Heart right ventricle (tissue), 16 donors: ENCODE results near the gene CDC25B. TPM values are rescaled to one million over a fixed set of nuclear protein-coding genes. Genes with fewer than 3 reads are reported as not detected.

Source experiments
- ATAC-seq, 8 donors: fragments of 200-7000 bp; cut with Tn5 transposase; one replicate each; pipeline ENCODE4 v1.9.1; 2020; ENCODE audit warnings: mild to moderate bottlenecking in 8 of 8, moderate library complexity in 8 of 8, moderate number of reproducible peaks in 1 of 8
- DNase-seq, 2 donors: peaks; one replicate each; pipeline ENCODE4 v3.0.0-alpha.2; 2020
- H3K27ac ChIP-seq, 10 donors: fragments of 200-600 bp; sonication (generic) in 2 of 10; one replicate each; pipeline versions ENCODE4 v1.5.0 to v1.8.0; 2020 to 2022; ENCODE audit warnings: mild to moderate bottlenecking in 3 of 10
- H3K27me3 ChIP-seq, 7 donors: fragments of 200-600 bp; one replicate each; pipeline ENCODE4 v1.8.0; 2021 to 2022; ENCODE audit warnings: mild to moderate bottlenecking in 2 of 7
- H3K36me3 ChIP-seq, 9 donors: fragments of 200-600 bp; sonication (generic) in 1 of 9; one replicate each; pipeline versions ENCODE4 v1.5.0 to v1.8.0; 2020 to 2022; ENCODE audit warnings: mild to moderate bottlenecking in 2 of 9
- H3K4me1 ChIP-seq, 9 donors: fragments of 200-600 bp; sonication (generic) in 1 of 9; one replicate each; pipeline versions ENCODE4 v1.5.0 to v1.8.0; 2020 to 2022; ENCODE audit warnings: mild to moderate bottlenecking in 4 of 9
- H3K4me3 ChIP-seq, 10 donors: fragments of 200-600 bp; sonication (generic) in 2 of 10; one replicate each; pipeline versions ENCODE4 v1.5.0 to v1.8.0; 2020 to 2022; ENCODE audit warnings: mild to moderate bottlenecking in 7 of 10, moderate library complexity in 2 of 10
- H3K9me3 ChIP-seq, 11 donors: fragments of 200-600 bp in 10 of 11; sonication (generic) in 2 of 11; one replicate each; pipeline versions ENCODE4 v1.5.0 to v1.8.0; 2013 to 2022; ENCODE audit warnings: mild to moderate bottlenecking in 2 of 11, control low read depth in 1 of 11, moderate library complexity in 1 of 11
- CTCF ChIP-seq, 9 donors: fragments of 200-600 bp; sonication (generic) in 2 of 9; IDR thresholded peaks; one replicate each; pipeline versions ENCODE4 v1.5.0 to v1.8.0; 2021 to 2022; ENCODE audit warnings: antibody characterized with exemption in 9 of 9, mild to moderate bottlenecking in 5 of 9, moderate library complexity in 1 of 9
- WGBS, 2 donors: extraction: QIAGEN DNeasy Blood & Tissue Kit; methylation state at CpG; one replicate each; pipeline ENCODE4 v1.1.7; 2013; ENCODE audit warnings: inconsistent platforms in 1 of 2; 5-methylcytosine and 5-hydroxymethylcytosine counted together
- intact Hi-C, 10 donors: fragments of 100-400 bp; cut with DNase I; formaldehyde crosslinking; loops; one replicate each; pipeline versions ENCODE4 v1.11.1 to v1.14.2; 2022
- polyA plus RNA-seq, 2 donors: library from polyadenylated mRNA; stranded (reverse); fragments of 200-250 nt; gene quantifications; one replicate each; pipeline ENCODE4 v1.2.3, GENCODE V29; 2013
- total RNA-seq, 10 donors: library from RNA; stranded (reverse); fragmentation: NEBNext Ultra II Directional in 3 of 10; extraction: Animal tissue kit (Norgen Biotek cat#: 25700) in 3 of 10; gene quantifications; one replicate each; pipeline versions ENCODE4 v1.2.1 to v1.2.4, GENCODE V29; 2021 to 2023
- donor health status: Arrhythmogenic right ventricular cardiomyopathy.
- donor health status: ischemic (EF 13 %, LVEDD 7.1; RV severe dilation, severe dysfunction).
- donor health status: healthy with polysubstance abuse.
- donor health status: DM: no; HTN: yes; CAD: no.
- donor health status: DM: no; HTN: no; CAD: no.
- donor health status: ischemic (EF 25% LVEDD 6.9; RV normal size, moderate dysfunction).
- donor health status: ischemic (EF 25% LVEDD 5.7; RV mildly dilated, moderate dysfunction).
- donor health status: healthy.
- donor health status: DM: yes; HTN: yes; CAD: no.
- donor health status: Ischemic cardiomyopathy.
- donor health status: ischemic (EF 35%, LVEDD 5.7; RV mildly dilated, moderate dysfunction).
- donor health status: nonischemic (EF 11% LVEDD 7.7; RV severe dilation, severe dysfunction).
- donor health status: DM: yes; HTN: yes; CAD: no.
- donor health status: PGD.
- donor health status: ischemic (EF 29% LVEDD 5.4; RV normal size, mild dysfunction).
- donor health status: nonischemic (EF 23%, LVEDD 6.1; RV moderate dilation, normal function).

Gene CDC25B
- total and polyA plus RNA-seq, 12 donors, result 2.8 to 17.3 (median 5.5) TPM

DNA sequence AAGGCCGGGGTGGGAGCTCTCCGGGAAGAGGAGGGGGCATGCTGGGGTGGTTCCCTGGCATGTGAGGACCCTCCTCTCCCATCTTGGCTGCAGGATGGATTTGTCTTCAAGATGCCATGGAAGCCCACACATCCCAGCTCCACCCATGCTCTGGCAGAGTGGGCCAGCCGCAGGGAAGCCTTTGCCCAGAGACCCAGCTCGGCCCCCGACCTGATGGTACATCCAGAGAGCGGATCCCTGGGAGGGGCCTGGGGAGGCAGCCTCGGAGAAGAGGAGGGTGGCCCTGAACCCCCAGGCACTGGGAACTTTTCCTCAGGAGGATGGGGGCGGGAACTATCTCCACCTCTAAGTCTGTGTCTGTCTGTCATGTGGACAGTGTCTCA, 4.8 kb downstream of the CDC25B start:
- Histone ChIP-seq H3K9me3 (no peaks in the 10 kb centered on the region), H3K27ac (peak overlapping the region in 1 of 10 donors; percentile 97), H3K36me3 (peaks cover 0 to 74% (median 20%) of the 10 kb centered on the region in 9 donors), H3K27me3 (no peaks in the 10 kb centered on the region), H3K4me1 (peaks cover 0 to 54% (median 20%) of the 10 kb centered on the region in 9 donors), H3K4me3 (no peak overlapping the region)
- ATAC-seq (no peak), DNase-seq (no peak)
- intact Hi-C loops, result no loop called here
- TF ChIP-seq CTCF (IDR thresholded peaks at IDR 0.05), result no peak
- WGBS, 2 donors, result 91 to 95% methylated on average over 8 of the region's 8 CpGs

DNA sequence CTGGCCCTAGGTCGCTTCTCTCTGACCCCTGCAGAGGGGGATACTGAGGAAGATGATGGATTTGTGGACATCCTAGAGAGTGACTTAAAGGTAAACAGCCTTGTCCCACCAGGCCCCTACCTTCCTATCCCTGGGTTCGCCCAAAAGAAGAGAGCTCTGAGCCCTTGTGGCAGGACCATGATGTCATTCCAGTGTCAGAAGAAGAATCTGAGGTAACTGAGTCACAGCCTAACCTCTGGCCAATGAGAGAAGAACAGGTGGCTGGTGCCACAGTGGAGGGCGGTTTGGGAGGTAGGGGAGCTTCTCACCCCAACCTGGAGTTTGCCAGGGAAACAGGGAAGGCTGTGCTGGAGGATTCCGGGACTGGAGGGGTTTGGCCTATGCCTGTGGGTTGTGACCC, 5.2 kb downstream of the CDC25B start:
- no peak for DNase-seq
- peak overlapping the region in 1 of 10 donors; percentile 97 for H3K27ac ChIP-seq
- no peak for TF ChIP-seq CTCF (IDR thresholded peaks at IDR 0.05)

DNA sequence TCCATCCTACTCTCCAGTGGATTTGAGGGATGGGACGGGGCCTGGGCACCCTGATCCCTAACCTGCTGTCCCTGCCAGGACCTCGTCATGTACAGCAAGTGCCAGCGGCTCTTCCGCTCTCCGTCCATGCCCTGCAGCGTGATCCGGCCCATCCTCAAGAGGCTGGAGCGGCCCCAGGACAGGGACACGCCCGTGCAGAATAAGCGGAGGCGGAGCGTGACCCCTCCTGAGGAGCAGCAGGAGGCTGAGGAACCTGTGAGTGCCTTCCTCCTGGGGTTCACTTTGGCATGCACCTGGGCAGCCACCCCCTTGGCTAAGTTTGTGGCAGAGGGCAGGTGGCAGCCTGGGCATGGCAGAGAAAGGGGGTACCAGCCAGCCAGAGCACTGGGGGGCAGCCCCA, 5.7 kb downstream of the CDC25B start:
- Histone ChIP-seq H3K36me3 (peaks cover 0 to 77% (median 20%) of the 10 kb centered on the region in 9 donors), H3K4me1 (peaks cover 0 to 58% (median 24%) of the 10 kb centered on the region in 9 donors), H3K9me3 (no peaks in the 10 kb centered on the region), H3K4me3 (no peak overlapping the region), H3K27me3 (no peaks in the 10 kb centered on the region), H3K27ac (no peak overlapping the region)
- ATAC-seq (no peak), DNase-seq (no peak)
- intact Hi-C loops, result no loop called here
- no peak for TF ChIP-seq CTCF (IDR thresholded peaks at IDR 0.05)
- 95% methylated on average over 13 of the region's 13 CpGs for WGBS, 2 donors

More for the DNA sequence above, 5.2 kb downstream of the CDC25B start:
- peaks cover 0 to 57% (median 24%) of the 10 kb centered on the region in 9 donors for H3K4me1 ChIP-seq
- H3K27me3 ChIP-seq, result no peaks in the 10 kb centered on the region
- WGBS, 2 donors, result 95 to 98% methylated on average over 4 of the region's 4 CpGs
- no peak overlapping the region for H3K4me3 ChIP-seq
- no peak for ATAC-seq
- intact Hi-C loops, result no loop called here
- H3K9me3 ChIP-seq, result no peaks in the 10 kb centered on the region
- peaks cover 0 to 76% (median 20%) of the 10 kb centered on the region in 9 donors for H3K36me3 ChIP-seq

GRCh38 chr20:3802524-3803239, 6.6 kb downstream of the CDC25B start:
- intact Hi-C loops, result no loop called here
- H3K4me3 ChIP-seq, result no peak overlapping the region
- peaks cover 0 to 58% (median 26%) of the 10 kb centered on the region in 9 donors for H3K4me1 ChIP-seq
- no peaks in the 10 kb centered on the region for H3K9me3 ChIP-seq
- peaks cover 0 to 77% (median 20%) of the 10 kb centered on the region in 9 donors for H3K36me3 ChIP-seq
- no peak for DNase-seq
- H3K27me3 ChIP-seq, result no peaks in the 10 kb centered on the region
- WGBS, 2 donors, result 90 to 96% methylated on average over 11 of the region's 11 CpGs
- no peak for TF ChIP-seq CTCF (IDR thresholded peaks at IDR 0.05)
- no peak overlapping the region for H3K27ac ChIP-seq
- ATAC-seq, result no peak
